Activated CD8-positive, alpha-beta memory T cell treated with anti-CD3 and anti-CD28 coated beads for 1 hour (primary cell): ENCODE data around the gene LATS2.

Experiments used
- DNase-seq, 2 donors: peaks; one replicate each; pipeline ENCODE4 v3.0.0-alpha.2; 2020; ENCODE audit warnings: low read depth in 1 of 2; ENCODE audit errors: extremely low read depth in 1 of 2

Gene LATS2

DNA sequence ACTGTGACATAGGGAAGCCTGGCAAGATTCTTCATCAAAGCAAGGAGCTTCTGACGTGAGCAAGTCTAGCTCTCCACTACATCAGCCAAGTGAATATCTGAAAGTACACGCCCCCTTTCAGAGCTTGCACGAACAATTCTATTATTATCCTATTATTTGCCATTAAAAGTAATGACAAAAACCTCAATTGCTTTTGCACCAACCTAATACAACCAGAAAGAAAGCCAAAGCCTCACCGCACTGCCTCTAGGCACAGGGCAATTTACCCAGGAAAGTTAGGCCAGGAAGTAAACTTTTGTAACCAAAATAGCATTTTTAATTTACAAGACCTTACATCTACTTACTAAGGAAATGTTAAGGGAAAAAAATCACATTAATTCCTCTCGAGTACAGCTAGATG, 41.2 kb downstream of the LATS2 start:
- no peak for DNase-seq

DNA sequence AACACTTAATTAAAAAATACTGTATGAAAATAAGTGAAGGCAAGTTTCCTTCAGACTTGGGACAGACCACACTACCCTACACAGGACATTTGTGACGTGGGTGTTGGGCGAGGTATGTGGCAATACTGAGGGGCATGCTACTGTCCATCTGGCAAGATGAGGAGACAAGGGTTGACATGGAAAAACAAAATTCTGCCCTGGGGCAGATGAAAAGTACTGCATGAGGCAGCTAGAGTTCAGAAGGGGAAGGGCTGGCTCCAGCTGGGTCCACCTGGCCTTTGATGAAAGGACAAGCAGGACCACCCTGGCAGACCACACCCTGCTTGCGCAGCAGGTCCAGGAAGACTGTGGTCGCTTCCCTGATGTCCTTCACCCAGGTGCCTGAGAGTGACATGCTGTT, 43.2 kb downstream of the LATS2 start:
- no peak for DNase-seq

DNA sequence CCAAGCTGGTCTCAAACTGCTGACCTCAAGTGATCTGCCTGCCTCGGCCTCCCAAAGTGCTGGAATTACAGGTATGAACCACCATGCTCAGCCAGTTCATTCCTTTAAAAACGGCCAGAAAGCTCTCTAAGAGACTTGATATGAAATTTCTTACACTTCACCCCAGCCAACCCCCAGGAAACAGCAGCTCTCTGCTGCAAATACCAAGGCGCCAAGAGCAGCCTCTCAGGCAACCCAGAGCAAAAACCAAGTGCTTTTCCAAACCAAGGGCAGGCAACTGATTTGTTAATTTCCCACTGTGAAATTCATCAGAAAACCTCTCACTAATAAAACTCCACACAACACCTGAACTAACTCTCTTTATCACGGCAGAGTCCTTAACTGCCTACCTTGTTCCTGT, 44.9 kb downstream of the LATS2 start:
- DNase-seq: no peak

DNA sequence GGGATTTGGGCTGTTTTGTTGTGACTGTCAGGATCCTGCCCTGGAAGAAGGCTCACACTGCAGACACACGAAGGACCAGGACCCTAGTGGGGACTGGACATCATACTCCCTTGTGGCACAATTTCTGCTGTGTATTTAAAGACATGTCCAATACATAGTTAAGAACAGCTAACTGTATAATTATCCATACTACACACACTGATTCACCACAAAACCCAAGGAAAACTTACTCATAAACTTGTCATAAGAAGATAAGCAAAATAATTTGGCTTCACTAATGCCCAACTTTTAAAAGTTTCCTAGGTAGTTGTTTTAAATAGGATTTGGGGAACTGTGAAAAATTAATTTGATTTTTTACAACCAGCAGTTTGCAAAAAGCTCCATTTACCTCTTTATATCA, 46.1 kb downstream of the LATS2 start:
- no peak for DNase-seq

DNA sequence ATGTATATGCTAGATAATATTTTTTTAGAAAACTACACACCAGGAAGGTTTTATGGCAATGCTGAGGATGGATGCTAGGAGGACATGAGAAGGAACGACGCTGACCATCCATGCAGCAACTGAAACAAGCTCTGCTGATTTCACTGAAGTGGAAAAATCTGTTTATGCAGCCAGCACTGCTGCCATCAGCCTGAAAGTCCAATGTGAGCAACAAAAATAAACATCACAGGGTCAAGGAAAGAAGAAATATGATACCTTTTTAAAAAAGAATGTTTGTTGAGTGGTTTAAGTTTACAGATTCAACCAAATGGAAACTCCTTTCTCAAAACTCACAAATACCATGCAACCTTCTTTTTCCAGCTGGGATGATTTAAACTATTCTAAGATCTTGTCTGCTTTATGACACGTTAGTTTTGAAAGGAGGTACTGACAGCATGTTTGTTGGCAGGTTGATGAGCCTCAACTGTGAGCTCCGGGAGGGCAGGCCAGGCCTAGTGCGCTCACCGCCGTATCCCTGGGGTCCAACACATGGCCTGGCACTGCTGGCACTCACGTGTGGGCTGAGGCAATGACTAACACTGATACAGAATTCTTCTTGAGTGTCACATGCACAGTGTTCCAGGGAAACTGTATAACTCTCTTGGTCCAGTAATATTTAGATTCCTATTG, 46.8 kb downstream of the LATS2 start:
- no peak for DNase-seq

DNA sequence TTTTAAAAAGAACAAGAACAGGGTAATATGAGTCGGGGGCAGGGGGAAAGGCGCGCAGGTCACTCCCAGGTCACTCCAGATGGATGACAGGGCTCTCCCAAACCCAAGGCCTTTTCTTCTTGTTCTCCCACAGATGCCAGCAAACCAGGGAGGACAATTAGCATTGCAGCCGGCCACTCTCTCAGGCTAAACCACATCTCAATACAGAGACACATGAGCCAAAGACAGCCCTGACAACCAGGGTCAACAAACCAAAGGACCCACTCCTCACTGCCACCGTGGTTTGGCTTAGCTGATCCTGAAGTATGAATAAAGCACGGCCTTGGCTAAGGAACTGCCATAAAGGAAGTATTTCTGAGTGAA, 47.3 kb downstream of the LATS2 start:
- DNase-seq: no peak

DNA sequence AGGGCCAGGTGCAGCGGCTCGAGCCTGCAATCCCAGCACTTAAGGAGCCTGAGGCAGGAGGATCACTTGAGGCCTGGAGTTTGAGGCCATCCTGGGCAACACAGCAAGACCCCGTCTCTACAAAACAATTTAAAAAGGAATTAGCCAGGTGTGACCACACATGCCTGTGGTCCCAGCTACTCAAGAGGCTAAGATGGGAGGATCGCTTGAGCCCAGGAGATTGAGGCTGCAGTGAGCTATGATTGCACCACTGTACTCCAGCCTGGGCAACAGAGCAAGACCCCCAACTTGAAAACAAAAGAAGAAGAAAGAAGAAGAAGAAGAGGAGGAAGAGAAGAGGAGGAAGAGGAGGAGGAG, 47.7 kb downstream of the LATS2 start:
- no peak for DNase-seq

DNA sequence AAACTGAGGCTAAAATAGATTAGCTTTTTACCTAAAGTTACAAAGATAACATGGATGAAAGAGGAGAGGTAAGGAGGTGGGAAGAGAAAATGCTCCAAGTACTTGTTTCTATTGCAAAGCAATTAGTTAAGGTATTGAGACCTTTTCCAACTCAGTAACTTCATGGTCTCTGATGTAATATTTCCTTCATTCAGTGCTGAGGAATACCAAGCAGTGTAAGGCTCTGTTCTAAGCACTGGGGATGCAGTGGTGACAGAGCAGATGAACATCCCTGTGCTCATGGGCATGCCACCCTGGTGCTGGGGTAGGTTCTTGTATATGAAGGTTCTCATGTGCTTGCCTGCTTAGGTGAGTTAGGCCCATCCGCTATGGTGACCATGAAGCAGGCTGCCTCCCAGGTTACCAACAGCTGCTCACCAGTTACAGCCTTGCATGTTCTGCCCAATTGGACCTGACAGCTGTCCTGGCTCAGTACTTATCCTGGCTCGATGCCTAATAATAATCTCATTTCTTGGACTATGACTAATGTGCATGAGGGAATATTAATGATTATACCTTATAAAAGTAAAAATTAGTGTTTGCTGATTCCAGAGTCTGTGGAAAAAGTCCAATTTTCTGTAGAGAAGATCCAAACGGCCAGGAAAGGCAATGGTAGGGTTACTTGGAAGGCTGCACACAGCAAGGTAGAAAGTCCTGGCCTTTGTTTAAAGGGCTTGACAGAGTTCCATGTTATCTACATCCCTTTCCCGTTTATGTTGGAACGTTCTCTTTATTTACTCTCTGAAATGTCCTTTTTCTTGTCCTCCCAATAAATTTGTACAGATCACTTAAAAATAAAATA, 48.3 kb downstream of the LATS2 start:
- DNase-seq: no peak

DNA sequence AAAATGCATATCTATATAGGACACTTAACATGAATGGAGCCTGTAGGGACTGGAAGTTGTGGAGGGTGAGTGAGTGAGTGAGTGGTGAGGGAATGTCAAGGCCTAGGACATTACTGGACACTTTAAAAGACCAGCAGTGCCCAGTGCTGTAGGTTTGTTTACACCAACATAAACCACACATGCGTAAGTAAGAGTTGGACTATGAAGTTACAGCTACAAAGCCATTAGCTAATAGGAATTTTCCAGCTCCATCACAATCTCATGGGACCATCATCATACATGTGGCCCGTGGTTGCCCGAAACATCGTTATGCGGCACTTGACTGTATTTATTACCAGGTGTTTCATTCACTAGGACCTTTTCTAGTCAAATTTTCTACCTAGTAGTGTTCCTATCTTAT, 49.2 kb downstream of the LATS2 start:
- no peak for DNase-seq

DNA sequence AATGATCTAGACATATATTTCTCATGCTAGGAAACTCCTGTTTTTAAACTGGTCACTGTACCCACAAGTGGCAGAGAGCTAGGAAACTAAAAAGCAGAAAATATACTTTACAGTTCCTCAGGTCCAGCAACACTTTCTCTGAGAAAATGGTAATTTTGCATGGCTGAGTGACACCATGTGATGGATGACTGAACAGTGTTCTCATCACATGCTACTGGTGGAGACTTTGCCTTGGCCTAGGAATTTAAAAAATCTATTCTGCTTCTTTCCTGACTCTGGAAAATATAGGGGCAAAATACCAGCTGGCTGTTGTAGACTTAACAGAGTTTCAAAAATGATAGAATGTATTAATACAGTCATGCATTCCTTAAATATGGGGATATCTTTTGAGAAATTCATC, 50.0 kb downstream of the LATS2 start:
- no peak for DNase-seq

DNA sequence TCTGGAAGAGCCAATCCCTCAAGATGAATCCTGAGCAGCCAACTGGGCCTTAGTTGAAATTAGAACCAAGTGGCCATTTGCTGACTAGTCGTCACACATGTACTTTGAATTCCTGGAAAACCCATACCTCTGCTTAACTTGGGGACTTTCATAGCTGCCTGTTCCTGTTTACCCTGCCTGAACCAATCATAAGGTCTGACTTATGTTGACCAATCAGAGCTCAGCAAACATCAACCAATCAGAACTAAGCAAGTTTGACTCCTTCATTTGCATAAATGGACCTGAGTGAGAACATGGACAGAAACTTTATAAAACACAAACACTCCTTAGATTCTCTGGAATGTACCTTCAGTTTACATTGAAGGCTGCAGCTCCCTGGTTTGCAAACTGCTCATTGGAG, 50.8 kb downstream of the LATS2 start:
- no peak for DNase-seq

DNA sequence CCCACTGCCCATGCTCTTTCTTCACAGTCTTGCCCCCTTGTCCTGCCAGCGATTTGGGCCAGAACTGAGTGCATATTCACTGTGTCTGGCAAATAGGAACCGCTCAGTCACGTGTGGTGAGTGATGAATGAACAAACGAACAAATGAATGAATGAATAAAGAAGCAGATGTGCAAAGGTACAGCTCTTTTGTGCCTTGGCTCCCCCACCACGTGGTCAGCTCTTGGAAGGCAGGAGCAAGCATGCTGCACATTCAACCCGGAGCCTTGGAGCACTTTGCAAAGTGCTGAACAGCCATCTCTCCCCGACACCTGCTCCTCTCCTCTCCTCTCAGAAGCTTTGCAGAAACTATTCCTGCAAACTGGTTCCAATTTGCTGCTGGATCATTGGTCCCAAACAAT, 52.4 kb downstream of the LATS2 start:
- no peak for DNase-seq

DNA sequence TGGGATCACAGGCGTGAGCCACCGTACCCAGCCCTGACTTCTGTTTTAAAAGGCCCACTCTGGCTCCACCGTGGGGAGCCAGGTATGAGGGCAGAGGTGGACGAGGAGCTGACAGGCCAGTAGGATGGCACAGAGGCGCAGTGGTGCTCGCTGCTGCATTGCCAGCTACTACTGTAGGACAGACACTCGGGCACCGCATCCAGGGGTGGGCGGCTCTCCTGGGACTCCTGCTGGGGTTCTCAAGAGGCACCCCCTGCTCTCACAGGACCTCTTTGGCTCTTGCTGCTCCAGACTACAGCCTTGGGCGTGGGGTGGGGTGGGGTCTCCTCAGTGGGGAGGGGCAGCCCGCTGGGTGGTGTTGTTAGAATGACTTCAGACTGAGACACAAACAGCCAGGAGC, 53.4 kb downstream of the LATS2 start:
- no peak for DNase-seq

DNA sequence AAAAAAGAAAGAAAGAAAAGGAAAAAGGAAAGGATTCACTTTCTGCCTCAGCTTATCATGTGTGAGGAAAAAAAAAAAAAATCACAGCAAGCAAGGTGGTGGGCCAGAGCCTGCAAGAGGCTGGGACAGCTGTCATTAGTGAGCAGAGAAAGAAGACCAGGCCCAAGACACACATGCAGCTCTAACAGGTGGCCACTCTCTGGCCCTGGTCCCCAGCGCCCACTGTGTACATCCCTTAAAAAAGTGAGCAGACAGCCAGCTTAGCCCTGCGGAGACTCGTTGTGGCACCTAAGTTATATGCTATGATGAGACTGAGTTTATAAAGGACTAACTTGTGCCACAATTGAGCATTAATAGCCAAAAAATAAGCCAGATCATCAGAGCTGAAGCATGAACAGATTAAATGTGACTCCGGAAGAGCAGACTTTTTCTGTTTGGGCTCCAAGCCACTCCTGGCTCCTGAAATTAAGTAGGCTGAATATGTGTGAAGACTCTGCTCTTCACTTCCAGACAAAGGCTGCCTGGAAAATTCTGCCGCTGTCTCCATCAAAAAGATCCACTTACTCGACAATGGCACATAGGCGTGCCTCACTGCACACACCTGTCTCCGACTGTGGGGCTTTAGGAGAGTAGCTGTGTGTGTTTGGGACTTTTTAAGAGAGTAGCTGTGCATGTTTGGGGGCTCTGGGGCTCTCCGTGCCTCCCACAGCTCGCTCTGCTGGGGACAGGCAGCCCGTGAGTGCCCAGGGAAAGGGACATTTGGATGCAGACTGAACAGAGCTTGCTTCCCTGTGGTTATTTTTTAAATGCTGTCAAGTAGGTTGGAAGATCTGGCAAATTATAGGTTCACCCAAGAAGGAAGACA, 55.0 kb downstream of the LATS2 start:
- DNase-seq: no peak

DNA sequence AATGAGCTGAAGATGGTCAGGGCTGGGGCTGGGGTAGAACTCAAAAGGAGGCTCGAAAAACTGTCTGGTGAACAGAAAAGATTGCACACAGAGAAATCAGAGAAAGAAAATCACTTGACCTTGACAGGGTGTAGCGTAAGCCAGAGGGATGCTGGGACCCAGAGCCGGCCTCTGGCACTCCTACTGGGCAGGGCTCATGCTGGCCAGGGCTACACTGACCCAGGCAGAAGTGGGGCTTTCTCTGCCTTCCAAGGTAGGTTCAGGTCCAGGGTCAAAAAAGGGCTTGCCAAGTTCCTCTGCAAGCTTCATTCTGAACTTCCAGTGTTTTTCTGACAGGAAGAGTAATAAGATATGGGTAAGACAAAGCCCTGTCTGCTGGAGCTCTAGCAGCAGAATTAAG, 56.2 kb downstream of the LATS2 start:
- no peak for DNase-seq

DNA sequence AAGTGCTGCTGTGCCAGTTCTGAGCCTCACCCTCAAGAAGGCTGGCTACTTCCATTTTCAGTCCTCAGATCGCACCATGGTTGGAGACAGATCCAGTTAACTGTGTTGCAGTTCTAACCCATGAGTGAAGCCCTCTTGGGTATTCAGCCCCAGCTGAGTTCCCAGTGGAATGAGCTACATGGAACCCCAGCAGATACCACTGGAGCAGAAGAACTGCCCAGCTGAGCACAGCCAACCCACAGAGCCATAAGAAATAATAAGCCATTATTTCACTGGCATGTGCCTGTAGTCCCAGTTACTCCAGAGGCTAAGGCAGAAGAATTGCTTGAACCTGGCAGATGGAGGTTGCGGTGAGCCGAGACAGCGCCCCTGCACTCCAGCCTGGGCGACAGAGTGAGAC, 59.9 kb downstream of the LATS2 start:
- no peak for DNase-seq

DNA sequence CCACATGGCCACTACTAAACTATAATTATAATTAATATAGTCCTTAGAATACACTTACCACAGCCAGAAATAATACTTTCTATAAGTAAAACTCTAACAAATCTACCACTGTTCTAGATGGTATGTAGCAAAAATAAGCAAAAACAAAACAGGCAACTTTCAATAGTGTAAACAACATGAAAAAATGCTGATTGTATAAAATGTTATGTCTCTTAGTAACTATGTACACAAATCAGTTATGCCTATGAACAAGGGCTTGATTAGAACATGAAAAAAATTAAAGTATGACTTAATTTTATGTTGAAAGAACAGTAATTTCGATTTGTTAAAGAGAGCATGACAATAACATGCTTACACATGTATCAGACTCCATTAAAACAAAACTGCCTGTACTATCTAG, 60.7 kb downstream of the LATS2 start:
- DNase-seq: no peak

DNA sequence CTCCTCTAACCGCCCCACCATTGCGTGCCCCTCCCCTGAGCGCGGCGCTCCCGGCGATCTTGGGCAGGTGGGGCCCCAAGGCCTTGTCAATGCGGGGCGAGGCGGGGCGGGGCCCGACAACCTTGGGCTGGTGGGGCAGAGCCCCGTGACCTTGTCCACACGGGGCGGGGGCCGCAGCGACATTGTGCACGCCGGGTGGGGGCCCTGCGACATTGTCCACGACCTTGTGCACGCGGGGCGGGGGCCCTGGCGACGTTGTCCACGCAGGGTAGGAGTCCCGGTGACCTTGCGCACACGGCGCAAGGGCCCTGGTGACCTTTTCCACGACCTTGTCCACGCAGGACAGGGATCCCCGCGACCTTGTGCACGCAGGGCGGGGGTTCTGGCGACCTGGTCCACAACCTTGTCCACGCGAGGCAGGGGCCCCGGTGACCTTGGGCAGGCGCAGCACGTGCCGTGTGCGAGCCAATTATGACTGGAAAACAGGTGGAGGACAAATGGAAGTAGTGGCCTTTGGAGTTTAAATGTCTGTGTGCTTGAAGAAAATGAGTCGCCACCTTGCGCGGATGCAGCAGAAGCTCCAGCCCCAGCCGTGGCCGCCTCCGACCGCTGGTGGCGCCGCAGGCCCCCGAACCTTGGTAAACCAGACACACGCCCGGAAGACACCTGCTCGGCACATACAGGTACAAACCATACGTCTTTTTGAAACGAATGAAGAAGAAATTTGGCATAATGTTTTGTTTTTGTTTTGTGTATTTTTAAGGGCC, 62.6 kb downstream of the LATS2 start:
- no peak for DNase-seq

DNA sequence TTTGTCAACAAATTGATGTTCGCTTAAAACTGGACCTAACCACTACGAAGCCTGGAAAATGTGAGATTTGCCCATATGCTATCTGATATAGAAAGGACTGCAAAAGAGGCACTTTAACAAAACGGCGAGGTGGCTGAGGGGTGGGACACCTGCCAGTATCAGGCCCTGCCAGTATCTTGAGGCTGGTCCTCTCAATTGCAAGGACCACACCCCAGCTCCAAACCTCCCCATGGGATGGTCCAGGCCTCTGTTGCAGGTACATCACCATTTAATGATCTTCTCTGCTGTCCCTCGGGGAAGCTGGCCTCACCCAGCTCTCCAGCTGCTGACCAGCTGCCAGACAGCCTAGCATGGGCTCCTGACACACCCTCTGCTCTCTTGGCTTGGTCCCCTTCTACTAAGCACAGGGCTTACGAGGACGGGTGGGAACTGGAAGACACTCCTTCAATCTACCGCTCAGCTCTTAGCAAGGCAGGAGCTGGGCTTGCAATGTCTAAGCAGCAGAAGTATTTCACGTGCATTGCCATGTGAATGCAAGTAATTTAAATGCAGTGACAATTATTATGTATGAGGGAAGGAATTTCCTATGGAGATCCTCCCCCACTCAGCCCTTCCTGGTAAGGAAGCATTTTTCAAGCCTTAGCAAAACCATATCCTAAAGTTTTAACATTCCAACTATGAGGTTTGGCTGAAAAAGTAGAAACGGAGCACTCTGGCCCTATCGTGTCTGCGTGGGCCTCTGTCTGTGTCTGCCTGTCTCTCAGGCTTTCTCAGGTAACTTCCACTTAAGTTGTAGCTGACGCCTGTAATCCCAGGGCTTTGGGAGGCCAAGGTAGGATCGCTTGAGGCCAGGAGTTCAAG, 63.9 kb downstream of the LATS2 start:
- DNase-seq: no peak

DNA sequence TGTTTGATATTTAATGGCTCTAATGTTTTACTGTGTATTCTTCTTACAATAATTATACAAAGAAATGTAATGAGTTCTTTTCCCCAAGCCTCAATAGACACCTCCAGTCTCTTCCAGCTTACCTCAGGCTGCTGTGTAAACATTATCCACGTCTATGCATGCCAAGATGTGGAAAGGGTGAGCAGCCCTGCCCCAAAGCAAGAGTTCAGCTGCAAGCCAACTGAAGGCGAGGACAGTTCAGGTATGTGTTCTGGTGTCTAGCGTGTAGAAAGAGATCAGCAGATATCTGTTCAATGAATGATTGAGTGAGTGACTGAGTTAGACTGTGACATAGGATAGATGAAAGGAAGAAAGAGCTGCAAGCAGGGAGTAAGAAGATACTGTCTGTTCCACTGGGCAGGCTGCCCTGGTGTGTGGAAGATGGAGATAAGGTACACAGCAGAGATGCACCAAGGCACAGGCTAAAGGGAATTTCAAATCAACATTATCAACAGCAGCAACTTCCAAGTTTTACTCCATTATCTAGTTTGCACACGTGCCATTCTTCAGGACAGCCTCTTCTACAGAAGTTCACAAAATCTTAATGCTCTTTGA, 66.0 kb downstream of the LATS2 start:
- DNase-seq: no peak
